Effector memory CD4-positive, alpha-beta T cell (primary cell): ENCODE measurements around the gene MIX23.

Experiments used
- DNase-seq, 3 donors: peaks; one replicate each; pipeline ENCODE4 v3.0.0-alpha.2; 2020
- H3K27ac ChIP-seq: 2 replicates; pipeline ENCODE4 v1.7.0; 2013; ENCODE audit warnings: mild to moderate bottlenecking, low read length, moderate library complexity; ENCODE audit not compliant: insufficient read depth, poor library complexity, severe bottlenecking
- H3K27me3 ChIP-seq: replicated peaks from 2 replicates; pipeline ENCODE4 v1.7.0; 2013; ENCODE audit warnings: mild to moderate bottlenecking, low read length; ENCODE audit not compliant: insufficient read depth, control insufficient read depth, poor library complexity, severe bottlenecking
- H3K36me3 ChIP-seq: 2 replicates; pipeline ENCODE4 v1.7.0; 2013; ENCODE audit warnings: mild to moderate bottlenecking, low read length, moderate library complexity; ENCODE audit not compliant: control insufficient read depth, insufficient read depth
- H3K4me1 ChIP-seq: 2 replicates; pipeline ENCODE4 v1.7.0; 2013; ENCODE audit warnings: low read length, mild to moderate bottlenecking; ENCODE audit not compliant: control insufficient read depth, insufficient read depth, poor library complexity, severe bottlenecking
- H3K4me3 ChIP-seq: 2 replicates; pipeline ENCODE4 v1.7.0; 2013; ENCODE audit warnings: low read length, low read depth, mild to moderate bottlenecking; ENCODE audit not compliant: insufficient read depth, poor library complexity, severe bottlenecking
- H3K9me3 ChIP-seq: 2 replicates; pipeline ENCODE4 v1.7.0; 2013; ENCODE audit warnings: mild to moderate bottlenecking, low read length, moderate library complexity; ENCODE audit not compliant: control insufficient read depth

The MIX23 gene

DNA sequence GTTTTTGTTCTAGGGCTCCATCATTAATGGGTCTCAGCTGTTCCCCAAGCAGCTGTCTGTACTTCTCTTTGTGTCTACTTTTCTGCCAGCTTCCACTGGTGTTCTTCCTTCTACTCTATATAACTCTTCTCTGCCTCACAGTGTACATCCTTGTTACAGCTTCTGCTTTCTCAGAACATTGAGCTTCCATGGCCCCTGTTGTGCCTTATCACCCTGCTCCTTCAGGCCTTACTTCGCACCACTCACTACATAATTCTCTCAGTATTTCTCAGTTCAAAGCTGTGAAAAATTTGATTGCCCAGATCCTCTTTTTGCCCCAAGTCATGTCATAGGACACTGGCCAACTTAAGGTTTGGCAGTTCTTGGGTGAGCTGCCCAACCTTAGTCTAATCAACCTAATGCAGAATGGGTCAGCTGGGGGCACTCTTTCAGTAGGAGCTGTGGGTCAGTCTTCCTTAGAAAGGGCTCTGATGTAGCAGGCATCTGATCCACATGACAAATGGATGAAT, 29.1 kb downstream of the MIX23 start:
- H3K9me3 ChIP-seq, result no peaks in the 10 kb centered on the region
- no peak for DNase-seq
- no peak overlapping the region for H3K27ac ChIP-seq
- no peak overlapping the region for H3K4me3 ChIP-seq
- H3K27me3 ChIP-seq, result no peaks in the 10 kb centered on the region
- peaks cover 4% of the 10 kb centered on the region for H3K36me3 ChIP-seq
- H3K4me1 ChIP-seq, result no peaks in the 10 kb centered on the region

DNA sequence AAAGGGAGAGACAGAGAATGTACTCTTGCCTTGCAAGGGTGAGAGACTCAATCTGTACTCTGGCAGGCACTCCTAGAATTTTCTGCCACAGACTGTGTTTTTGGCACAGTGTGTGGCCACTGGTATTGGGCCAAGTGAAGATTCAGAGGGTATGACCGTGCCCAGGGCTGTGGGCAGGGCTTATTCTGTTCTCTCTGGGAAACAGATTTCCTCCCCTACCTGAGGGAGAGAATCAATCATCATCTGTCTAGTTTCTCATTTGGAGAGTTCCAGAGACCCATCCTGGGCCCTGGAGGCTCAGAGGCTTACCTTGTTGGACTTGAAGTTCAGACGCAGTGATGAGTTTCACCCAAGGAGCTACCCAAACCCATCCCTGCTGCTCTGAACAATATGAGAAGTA, 29.8 kb downstream of the MIX23 start:
- no peaks in the 10 kb centered on the region for H3K4me1 ChIP-seq
- H3K9me3 ChIP-seq, result no peaks in the 10 kb centered on the region
- no peak overlapping the region for H3K27ac ChIP-seq
- no peak overlapping the region for H3K4me3 ChIP-seq
- no peaks in the 10 kb centered on the region for H3K36me3 ChIP-seq
- H3K27me3 ChIP-seq, result no peaks in the 10 kb centered on the region
- no peak for DNase-seq

DNA sequence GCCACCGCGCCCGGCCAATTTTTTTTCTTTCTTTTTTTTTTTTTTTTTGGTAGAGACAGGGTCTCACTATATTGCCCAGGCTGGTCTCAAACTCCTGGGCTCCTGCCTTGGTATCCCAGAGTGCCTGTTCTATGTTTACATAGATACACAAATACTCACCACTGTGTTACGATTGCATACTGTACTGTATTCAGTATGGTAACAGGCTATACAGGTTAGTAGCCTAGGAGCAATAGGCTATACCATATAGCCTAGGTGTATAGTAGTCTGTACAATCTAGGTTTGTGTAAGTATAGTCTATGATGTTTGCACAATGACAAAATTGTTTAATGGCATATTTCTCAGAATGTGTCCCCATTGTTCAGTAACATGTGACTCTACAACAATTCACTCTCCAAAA, 31.4 kb downstream of the MIX23 start:
- no peak for DNase-seq
- Histone ChIP-seq H3K36me3 (no peaks in the 10 kb centered on the region), H3K4me1 (no peaks in the 10 kb centered on the region), H3K27me3 (no peaks in the 10 kb centered on the region), H3K4me3 (no peak overlapping the region), H3K9me3 (no peaks in the 10 kb centered on the region), H3K27ac (no peak overlapping the region)

DNA sequence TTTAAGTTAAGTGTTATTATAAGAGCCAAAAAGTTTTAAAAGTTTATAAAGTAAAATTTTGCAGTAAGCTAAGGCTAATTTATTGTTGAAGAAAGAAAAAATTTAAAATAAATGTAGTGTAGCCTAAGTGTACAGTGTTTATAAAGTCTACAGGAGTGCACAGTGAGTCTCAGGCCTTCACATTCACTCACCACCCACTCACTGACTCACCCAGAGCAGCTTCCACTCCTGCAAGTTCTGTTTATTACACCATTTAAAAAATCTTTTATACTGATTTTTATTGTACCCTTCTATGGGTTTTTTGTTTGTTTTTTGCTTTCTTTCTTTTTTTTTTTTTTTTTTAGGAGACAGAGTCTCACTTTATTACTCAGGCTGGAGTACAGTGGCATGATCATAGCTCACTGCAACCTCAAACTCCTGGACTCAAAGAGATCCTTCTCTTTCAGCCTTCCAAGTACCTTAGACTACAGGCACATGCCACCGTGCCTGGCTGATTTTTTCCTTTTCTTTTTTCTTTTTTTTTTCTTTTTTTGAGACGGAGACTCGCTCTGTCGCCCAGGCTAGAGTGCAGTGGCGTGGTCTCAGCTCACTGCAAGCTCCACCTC, 32.1 kb downstream of the MIX23 start:
- no peak for DNase-seq
- H3K27me3 ChIP-seq, result no peaks in the 10 kb centered on the region
- no peaks in the 10 kb centered on the region for H3K4me1 ChIP-seq
- H3K4me3 ChIP-seq, result no peak overlapping the region
- H3K36me3 ChIP-seq, result no peaks in the 10 kb centered on the region
- no peaks in the 10 kb centered on the region for H3K9me3 ChIP-seq
- no peak overlapping the region for H3K27ac ChIP-seq

DNA sequence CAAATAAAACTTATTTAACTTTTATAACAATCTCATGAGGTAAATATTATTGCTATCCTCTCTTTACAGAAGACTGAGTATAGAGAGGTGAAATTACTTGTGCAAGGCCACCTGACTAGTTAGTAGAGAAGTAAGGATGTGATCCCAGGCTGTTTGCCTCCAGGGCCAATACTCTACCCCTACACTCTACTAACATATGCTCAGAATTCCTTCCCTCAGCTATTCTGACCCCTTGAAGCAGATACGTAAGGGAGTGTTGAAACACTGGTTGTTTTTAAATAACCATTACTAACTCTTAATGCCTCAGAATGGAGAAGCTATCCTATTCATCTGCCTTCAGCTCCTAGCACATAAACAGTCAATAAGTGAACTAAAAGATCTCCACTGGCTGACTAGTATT, 33.9 kb downstream of the MIX23 start:
- no peaks in the 10 kb centered on the region for H3K36me3 ChIP-seq

DNA sequence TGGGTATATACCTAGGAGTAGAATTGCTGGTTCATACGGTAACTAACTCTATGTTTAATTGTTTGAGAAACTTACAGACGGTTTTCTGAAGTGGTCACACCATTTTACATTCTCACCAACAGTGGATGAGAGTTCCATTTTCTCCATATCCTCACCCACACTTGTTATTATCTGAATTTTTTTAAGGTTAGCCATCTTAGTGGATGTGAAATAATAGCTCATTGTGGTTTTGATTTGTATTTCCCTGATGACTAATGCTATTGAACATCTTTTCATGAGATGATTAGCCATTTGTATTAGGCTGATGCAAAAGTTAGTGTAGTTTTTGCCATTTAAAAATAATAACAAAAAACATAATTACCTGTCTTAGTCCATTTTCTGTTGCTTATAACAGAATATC, 39.4 kb downstream of the MIX23 start:
- Histone ChIP-seq H3K36me3 (no peaks in the 10 kb centered on the region), H3K9me3 (no peaks in the 10 kb centered on the region), H3K4me3 (no peak overlapping the region), H3K4me1 (no peaks in the 10 kb centered on the region), H3K27me3 (no peaks in the 10 kb centered on the region), H3K27ac (no peak overlapping the region)
- DNase-seq, result no peak

More for the DNA sequence above, 33.9 kb downstream of the MIX23 start:
- DNase-seq, result no peak
- no peak overlapping the region for H3K4me3 ChIP-seq
- H3K9me3 ChIP-seq, result no peaks in the 10 kb centered on the region
- H3K4me1 ChIP-seq, result no peaks in the 10 kb centered on the region
- H3K27ac ChIP-seq, result no peak overlapping the region
- H3K27me3 ChIP-seq, result no peaks in the 10 kb centered on the region

DNA sequence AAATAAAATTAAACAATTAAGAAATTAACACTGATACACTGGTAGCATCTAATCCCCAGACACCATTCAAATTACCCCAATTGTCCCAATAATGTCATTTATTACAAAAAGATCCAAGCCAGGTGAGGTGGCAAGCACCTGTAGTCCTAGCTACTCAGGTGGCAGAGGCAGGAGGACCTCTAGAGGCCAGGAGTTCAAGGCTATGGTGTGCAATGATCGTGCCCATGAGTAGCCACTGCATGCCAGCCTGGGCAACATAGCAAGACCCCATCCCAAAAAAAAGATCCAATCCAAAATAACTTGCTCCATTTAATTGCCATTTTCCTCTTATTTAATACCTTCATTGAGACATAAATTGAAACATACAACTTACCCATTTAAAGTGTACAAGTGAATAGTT, 40.2 kb downstream of the MIX23 start:
- Histone ChIP-seq H3K9me3 (no peaks in the 10 kb centered on the region), H3K4me3 (no peak overlapping the region), H3K27ac (no peak overlapping the region), H3K27me3 (no peaks in the 10 kb centered on the region), H3K4me1 (no peaks in the 10 kb centered on the region), H3K36me3 (no peaks in the 10 kb centered on the region)
- DNase-seq, result no peak

DNA sequence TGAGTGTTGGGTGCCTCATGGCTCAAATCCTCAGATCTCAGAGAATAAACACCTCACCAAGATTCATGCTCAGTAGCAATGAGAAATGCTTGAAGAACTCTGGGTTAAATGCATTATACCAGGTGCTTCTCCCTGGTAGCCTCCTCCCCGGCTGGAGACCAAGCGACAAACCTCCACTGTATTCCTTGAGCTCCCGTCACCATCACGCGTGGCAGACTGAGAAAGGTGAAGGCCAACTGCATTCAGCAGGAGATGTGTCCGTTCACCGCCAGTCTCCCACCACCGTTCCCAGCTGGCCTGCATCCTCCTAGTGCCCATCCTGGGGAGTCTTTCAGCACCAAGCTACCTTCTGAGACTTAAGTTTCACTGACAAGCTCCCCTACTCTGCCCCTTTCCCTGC, 50.5 kb downstream of the MIX23 start:
- H3K4me3 ChIP-seq, result no peak overlapping the region

DNA sequence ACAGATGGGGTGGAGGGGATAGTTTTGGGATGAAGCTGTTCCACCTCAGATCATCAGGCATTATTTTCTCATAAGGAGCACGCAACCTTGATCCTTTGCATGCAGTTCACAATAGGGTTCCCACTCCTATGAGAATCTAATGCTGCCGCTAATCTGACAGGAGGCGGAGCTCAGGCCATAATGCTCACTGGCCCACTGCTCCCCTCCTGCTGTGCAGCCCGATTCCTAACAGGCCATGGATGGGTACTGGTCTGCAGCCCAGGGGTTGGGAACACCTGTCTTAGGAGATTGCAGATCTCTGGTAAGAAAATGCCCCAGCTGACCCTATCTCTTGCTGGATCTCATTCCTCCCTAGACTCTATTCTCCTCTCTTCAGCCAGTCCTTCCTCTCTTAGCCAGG, 51.1 kb downstream of the MIX23 start:
- no peak for DNase-seq
- H3K27me3 ChIP-seq, result no peaks in the 10 kb centered on the region
- H3K27ac ChIP-seq, result no peak overlapping the region
- no peak overlapping the region for H3K4me3 ChIP-seq
- H3K4me1 ChIP-seq, result no peaks in the 10 kb centered on the region
- H3K36me3 ChIP-seq, result no peaks in the 10 kb centered on the region
- no peaks in the 10 kb centered on the region for H3K9me3 ChIP-seq

More for the DNA sequence above, 50.5 kb downstream of the MIX23 start:
- no peak for DNase-seq
- no peaks in the 10 kb centered on the region for H3K36me3 ChIP-seq
- H3K4me1 ChIP-seq, result no peaks in the 10 kb centered on the region
- no peaks in the 10 kb centered on the region for H3K9me3 ChIP-seq
- no peaks in the 10 kb centered on the region for H3K27me3 ChIP-seq
- no peak overlapping the region for H3K27ac ChIP-seq

DNA sequence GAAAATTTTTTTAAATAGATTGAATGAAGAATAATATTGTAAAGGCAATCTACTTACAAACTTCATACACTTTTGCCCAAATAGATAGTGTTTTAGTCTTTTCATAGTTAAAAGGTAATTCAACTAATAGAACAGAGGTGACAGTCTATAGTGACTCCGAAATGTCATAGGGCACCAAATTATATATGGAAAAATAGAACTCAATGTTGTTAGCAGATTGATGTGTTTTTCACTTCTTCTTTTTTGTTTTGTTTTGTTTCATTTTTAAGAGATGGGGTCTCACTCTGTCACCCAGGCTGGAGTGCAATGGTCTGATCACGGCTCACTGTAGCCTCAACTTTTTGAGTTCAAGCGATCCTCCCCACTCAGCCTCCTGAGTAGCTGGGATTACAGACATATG, 57.3 kb downstream of the MIX23 start:
- no peak for DNase-seq
- Histone ChIP-seq H3K27ac (no peak overlapping the region), H3K9me3 (no peaks in the 10 kb centered on the region), H3K4me1 (peaks cover 9% of the 10 kb centered on the region), H3K4me3 (no peak overlapping the region), H3K36me3 (no peaks in the 10 kb centered on the region), H3K27me3 (no peaks in the 10 kb centered on the region)
